HG03097 (cell line): ENCODE measurements around the gene CENPB.
"Not testable (repeated sequence)": the region's sequence is repeated elsewhere in the genome, so short reads cannot be mapped to it uniquely, and the experiment has no call there.

ENCODE experiments used
- ATAC-seq: cut with Tn5 transposase; IDR thresholded peaks from one replicate; pipeline ENCODE4 v1.9.1; 2021; ENCODE audit not compliant: unreplicated experiment, low FRiP score

The CENPB gene

GRCh38 chr20:3789201-3789600 is 2.7 kb upstream of the CENPB start:
- ATAC-seq, result not testable (repeated sequence)

DNA sequence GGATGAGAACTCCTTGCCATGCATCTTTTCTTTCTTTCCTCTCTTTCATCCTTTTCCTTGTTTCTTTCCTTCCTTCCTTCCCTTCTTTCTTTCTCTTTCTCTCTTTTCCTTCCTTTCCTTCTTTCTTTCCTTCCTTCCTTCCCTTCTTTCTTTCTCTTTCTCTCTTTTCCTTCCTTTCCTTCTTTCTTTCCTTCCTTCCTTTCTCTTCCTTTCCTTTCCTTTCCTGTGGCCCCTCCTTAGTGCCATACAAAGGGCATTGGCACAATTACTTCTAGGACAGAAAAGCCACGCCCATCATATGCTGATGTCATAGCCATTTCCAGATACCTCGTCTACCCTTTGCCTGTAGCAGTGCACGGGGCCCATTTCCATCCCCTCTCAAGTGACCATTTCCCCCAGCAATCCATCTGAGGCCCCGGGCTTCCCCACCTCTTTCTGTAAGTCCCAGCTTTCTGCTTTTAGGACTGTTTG is 2.2 kb upstream of the CENPB start:
- no peak for ATAC-seq

GRCh38 chr20:3787324-3788014 is 929 bp upstream of the CENPB start:
- ATAC-seq, result no peak

DNA sequence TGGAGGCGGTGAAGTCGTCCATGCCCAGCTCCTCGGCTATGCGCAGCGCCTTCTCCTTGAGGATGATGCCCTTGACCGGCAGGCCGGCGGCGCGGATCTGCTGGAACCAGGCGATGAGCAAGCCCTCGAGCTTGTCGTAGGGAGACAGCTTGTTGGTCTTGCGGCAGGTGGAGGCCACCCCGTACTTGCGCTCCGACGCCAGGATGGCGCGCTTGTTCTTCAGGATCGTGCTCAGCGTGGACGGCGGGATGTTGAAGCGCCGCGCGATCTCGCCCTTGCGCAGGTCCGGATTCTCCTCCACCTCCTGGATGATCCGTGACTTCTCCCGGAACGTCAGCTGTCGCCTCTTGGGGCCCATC is 435 bp downstream of the CENPB start:
- ATAC-seq, result peak; percentile 17

GRCh38 chr20:3785240-3786125 is 1.1 kb downstream of the CENPB start:
- ATAC-seq, result no peak

DNA sequence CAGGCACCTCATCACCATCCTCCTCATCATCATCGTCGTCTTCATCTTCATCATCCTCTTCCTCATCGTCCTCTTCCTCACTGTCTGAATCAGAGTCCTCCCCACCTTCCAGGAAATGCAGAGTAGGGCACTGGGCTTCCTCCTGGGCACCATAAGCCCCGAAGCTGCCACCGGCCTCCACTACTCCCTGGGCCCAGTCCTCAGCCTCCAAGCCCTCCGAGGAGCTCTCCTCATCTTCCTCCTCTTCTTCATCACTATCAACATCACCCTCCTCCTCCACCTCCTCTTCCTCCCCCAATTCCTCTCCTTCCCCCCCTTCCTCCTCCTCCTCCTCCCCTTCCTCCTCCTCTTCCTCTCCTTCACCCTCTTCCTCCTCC is 1.7 kb downstream of the CENPB start:
- ATAC-seq, result no peak

DNA sequence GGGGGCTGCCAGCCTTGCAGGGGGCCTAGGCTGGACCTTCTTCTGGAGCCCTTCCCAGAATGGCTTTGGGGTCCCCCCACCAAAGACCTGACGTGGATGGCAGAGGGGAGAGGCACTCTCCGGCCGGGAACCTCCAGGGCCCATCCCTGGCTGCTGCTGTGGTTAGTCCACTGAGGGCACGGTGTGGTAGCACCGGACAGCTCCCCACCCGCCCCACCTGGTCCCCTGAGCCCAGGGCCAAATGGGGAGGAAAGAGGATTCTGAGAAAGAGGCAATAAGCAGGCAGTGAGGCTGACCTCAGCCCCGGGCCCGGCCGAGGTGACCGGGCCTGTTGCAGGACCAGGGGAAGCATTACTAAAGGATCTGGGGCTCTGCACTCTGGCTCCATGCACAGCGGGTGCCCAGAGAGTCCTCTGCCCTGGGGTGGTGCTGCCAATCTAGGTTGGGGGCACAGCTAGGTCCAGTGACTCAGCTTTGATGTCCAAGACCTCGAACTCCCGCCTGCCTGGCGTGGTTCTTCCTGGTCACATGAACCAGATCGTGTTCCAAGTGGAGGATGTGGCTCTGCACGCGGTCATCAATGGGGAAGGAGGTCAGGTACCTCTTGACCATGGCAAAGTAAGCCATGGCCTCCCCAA is 2.2 kb downstream of the CENPB start:
- ATAC-seq, result no peak

- ATAC-seq, result no peak
These were observed 2.9 kb downstream of the CENPB start for GRCh38 chr20:3783511-3784195.

- ATAC-seq, result no peak
These were observed 3.5 kb downstream of the CENPB start for GRCh38 chr20:3783068-3783489.

DNA sequence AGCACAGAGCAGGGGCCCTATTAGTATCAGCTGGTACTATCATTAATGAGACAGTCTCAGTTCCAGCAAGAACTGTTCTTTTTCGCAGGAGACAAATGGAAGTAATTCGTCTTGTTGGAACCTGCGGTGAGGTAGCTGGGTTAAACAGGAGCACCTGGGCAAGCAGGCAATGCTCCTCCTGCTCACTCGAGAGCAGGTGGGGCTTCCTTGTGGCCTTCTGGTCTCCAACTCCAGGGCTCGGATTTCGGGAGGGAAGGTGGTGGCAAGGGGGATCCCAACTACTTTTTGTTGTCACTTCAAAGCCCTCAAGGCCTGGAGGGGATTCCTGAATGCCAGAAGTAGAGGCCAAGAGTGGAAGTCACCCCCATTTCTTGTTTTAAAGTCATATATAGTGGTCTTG is 3.9 kb downstream of the CENPB start:
- no peak for ATAC-seq

DNA sequence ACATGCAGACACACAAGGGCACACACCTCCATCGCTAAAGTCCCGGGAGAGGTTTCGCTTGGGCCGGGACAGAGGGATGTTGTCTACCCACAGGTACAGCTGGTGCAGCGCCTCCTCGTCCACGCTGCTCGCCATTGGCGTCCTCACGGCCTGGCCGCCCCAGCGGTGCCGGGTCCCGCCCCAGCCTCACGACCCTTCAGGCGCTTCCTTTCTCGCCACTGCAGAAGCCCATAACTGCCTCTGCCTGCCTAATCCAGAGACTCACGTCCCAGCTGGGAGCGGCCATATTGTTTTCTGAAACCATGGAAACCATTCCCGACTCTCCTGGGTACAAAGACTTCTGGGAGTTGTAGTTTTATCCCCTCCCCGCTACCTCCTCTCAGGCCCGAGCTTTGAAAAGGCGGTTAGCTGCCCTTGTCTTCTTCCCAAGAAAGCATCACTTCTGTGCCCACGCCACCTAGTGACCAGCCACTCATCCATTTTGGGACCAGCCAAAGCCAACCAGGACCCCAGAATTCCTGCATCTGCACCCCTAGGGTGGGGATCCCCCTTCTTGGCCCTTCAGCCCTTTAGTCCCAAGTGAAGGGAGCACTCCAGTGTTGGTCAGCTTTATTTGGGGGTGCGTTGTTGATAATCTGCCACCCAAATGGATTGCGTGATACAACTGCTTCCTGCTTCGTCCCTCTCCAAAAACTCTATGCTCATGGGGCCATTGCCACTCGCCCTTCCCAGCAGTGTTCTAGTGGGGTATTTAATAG is 5.2 kb downstream of the CENPB start, which contains the start of gene SPEF1:
TSS of gene SPEF1 (minus strand) at position 296 of the 758 bp plus-strand sequence. CDS start at position 135, 161 bp downstream.
- ATAC-seq, result peak; percentile 40

- ATAC-seq, result no peak
These were observed 7.6 kb downstream of the CENPB start for GRCh38 chr20:3778976-3779375.

DNA sequence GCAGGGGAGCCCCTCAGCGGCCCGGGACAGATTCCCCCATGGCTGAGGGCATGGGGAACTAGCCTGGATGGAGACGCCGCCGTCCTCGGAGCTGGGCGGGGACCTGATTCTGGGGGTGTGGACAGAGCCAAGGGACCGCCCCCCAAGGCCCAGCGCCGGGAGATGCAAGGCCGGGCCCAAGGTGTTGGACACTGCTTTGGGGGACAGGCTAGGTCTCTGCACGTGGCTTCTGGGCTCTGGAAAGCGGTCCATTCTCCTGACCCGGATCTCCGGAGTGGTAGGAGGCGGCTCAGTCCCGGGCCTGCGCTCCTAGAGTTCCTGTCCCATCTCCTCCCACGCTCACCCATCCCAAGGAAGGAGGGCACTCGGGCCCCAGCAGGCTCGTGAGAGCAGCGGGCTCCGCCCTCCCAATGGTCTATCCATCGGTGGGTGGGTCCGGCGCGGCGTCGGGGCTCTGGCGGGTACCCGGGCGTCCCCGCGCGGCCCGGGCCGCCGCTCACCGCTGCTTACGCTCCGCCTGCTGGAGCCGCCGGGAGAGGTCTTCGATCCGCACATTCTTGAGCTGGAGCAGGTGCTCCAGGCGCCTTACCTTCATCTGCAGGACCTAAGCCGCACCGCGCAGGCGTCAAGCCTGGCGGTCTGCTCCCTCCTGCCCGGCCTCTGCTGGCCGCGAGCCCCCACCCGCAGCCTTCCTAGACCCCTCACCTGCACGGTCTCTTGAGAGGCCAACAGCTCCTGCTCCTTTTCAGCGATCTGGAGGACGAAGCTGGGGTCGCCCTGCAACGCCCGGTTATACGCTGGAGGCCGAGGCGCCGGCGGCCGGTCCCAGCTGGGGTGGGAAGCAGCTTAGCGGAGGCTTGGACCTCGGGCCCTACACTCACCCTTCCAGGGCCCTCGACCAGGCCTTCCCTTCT is 8.6 kb downstream of the CENPB start:
- ATAC-seq, result no peak

GRCh38 chr20:3777381-3777715 is 9.2 kb downstream of the CENPB start:
- ATAC-seq, result no peak

GRCh38 chr20:3775457-3776108 is 11.0 kb downstream of the CENPB start:
- ATAC-seq, result no peak

DNA sequence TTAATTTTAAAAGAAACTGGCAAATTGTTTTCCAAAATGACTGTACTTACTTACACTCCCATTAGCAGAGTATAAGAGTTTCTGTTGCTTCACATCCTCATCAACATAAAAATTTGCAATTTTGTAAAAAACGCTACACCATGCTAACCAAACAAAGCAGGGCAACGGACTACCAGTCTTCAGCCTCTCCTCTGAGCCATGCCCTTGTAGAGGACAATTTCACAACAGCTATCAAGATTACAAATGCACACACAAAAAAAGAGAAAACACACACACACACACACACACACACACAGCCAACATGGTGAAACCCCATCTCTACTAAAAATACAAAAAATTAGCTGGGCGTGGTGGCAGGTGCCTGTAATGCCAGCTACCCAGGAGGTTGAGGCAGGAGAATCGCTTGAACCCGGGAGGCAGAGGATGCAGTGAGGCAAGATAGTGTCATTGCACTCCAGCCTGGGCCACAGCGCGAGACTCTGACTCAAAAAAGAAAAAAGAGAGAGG is 14.9 kb downstream of the CENPB start:
- ATAC-seq, result no peak

- ATAC-seq, result peak; percentile 32
These were observed 18.0 kb downstream of the CENPB start for GRCh38 chr20:3768342-3769130.
